Nephron progenitor cell (in vitro differentiated cells): ENCODE measurements around the gene PADI2.

ENCODE experiments used
- DNase-seq: peaks from one replicate; pipeline ENCODE4 v3.0.0; 2021
- H3K27ac Mint-ChIP-seq: 2 replicates; pipeline ENCODE4 v1.8.0; 2021; ENCODE audit warnings: mild to moderate bottlenecking, moderate library complexity, mixed read lengths
- H3K27me3 Mint-ChIP-seq: 2 replicates; pipeline ENCODE4 v1.8.0; 2021; ENCODE audit warnings: mild to moderate bottlenecking, low read depth, mixed read lengths; ENCODE audit not compliant: poor library complexity
- H3K36me3 Mint-ChIP-seq: 2 replicates; pipeline ENCODE4 v1.8.0; 2021; ENCODE audit warnings: low read depth, mixed read lengths
- H3K4me1 Mint-ChIP-seq: 2 replicates; pipeline ENCODE4 v1.8.0; 2021; ENCODE audit warnings: mixed read lengths
- H3K4me3 Mint-ChIP-seq: 2 replicates; pipeline ENCODE4 v1.8.0; 2021; ENCODE audit warnings: mild to moderate bottlenecking, moderate library complexity, mixed read lengths
- H3K9me3 Mint-ChIP-seq: 2 replicates; pipeline ENCODE4 v1.8.0; 2021; ENCODE audit warnings: mild to moderate bottlenecking, moderate library complexity, mixed read lengths
- CTCF ChIP-seq: fragments of 200-600 bp; sonication (generic); IDR thresholded peaks from 2 replicates; pipeline ENCODE4 v1.5.0; 2021; ENCODE audit warnings: antibody characterized with exemption

The PADI2 gene

DNA sequence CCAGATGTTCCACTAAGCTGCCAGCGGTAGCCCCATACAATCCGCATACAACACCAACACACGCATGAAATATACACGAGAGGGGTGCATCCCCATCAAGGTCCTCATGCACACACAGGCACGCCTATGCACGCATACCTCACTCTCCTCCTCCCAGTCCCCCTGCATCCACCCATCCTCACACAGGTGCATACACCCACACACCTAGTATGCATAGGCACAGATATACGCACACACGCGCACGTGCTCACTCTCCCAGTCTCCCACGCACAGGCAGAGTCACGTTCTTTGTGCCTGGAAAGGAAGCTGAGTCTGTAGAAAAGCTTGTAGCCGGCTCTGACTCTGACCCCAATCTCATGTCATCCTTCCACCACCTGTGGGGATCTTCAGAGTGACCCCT is 16.9 kb upstream of the PADI2 start:
- peaks cover 12% of the 10 kb centered on the region for H3K4me1 Mint-ChIP-seq
- H3K27me3 Mint-ChIP-seq = peaks cover 26% of the 10 kb centered on the region
- no peaks in the 10 kb centered on the region for H3K36me3 Mint-ChIP-seq
- H3K9me3 Mint-ChIP-seq = peaks cover 4% of the 10 kb centered on the region
- H3K4me3 Mint-ChIP-seq = no peak overlapping the region
- TF ChIP-seq CTCF = no peak
- H3K27ac Mint-ChIP-seq = no peak overlapping the region
- DNase-seq = no peak

DNA sequence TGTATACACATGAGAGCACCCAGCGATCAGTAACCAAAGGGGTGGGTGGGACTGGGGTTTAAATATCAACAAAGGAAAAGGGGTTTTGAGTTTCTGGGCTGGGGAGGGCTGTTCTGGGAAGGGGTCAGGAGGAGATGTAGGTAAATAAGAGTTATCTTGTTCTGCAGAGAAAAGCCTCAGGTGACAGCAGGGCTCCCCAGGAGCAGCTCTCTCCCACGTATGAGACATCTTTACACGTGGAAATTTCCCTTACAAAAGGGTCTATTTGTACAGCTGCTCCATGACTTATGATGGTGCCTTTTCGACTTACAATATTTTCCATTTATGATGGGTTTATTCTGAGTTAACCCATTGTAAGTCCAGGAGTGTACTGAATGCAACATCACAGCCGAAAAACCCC is 16.3 kb upstream of the PADI2 start:
- no peak for TF ChIP-seq CTCF
- H3K9me3 Mint-ChIP-seq = peaks cover 4% of the 10 kb centered on the region
- no peak overlapping the region for H3K4me3 Mint-ChIP-seq
- peaks cover 12% of the 10 kb centered on the region for H3K4me1 Mint-ChIP-seq
- no peaks in the 10 kb centered on the region for H3K36me3 Mint-ChIP-seq
- no peak for DNase-seq
- H3K27me3 Mint-ChIP-seq = peaks cover 29% of the 10 kb centered on the region
- no peak overlapping the region for H3K27ac Mint-ChIP-seq

DNA sequence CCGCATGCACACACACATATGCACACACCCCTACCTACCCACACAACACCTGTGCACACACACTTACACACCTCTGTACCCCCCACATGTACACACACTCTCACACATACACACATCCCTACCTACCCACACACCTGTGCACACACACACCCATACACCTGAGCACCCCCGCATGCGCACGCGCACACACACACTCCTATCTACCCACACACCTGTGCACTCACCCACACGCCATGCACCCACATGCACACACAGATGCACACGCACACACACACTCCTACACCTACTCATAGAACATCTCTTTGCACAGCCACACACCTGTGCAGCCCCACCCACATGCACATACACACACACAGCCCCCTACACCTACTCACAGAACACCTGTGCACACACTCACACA is 15.5 kb upstream of the PADI2 start:
- Mint-ChIP-seq H3K4me3 (no peak overlapping the region), H3K9me3 (peaks cover 4% of the 10 kb centered on the region), H3K27me3 (peaks cover 29% of the 10 kb centered on the region), H3K36me3 (no peaks in the 10 kb centered on the region), H3K27ac (no peak overlapping the region), H3K4me1 (peaks cover 12% of the 10 kb centered on the region)
- TF ChIP-seq CTCF = no peak
- no peak for DNase-seq

DNA sequence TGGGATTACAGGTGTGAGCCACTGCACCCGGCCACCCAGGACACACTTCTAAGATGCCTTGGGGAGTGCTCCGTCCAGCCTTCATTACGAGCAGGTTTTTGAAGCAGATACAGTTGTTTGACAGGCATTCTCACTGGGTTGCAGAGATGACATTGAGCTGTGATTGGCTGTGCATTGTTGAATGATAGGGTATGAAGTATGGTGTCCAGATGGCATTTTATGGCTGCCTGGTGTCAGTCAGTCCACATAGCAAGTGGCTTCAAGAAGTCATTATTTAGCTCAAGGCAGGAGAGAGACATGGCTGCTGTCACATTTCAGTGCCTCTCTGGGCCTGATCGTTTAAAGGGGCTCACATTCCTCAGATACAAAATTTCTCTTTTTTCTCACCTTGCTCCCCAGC is 14.8 kb upstream of the PADI2 start:
- Mint-ChIP-seq H3K4me3 (no peak overlapping the region), H3K9me3 (peaks cover 4% of the 10 kb centered on the region)

GRCh38 chr1:17130138-17130635 is 10.9 kb upstream of the PADI2 start:
- Mint-ChIP-seq H3K4me3 (no peak overlapping the region), H3K27me3 (peaks cover 22% of the 10 kb centered on the region), H3K9me3 (no peaks in the 10 kb centered on the region), H3K27ac (no peak overlapping the region), H3K4me1 (peaks cover 17% of the 10 kb centered on the region), H3K36me3 (no peaks in the 10 kb centered on the region)
- DNase-seq = no peak
- no peak for TF ChIP-seq CTCF

More for the DNA sequence above, 14.8 kb upstream of the PADI2 start:
- H3K27me3 Mint-ChIP-seq = peaks cover 33% of the 10 kb centered on the region
- H3K4me1 Mint-ChIP-seq = peaks cover 12% of the 10 kb centered on the region
- no peak for TF ChIP-seq CTCF
- no peaks in the 10 kb centered on the region for H3K36me3 Mint-ChIP-seq
- DNase-seq = no peak
- H3K27ac Mint-ChIP-seq = no peak overlapping the region

DNA sequence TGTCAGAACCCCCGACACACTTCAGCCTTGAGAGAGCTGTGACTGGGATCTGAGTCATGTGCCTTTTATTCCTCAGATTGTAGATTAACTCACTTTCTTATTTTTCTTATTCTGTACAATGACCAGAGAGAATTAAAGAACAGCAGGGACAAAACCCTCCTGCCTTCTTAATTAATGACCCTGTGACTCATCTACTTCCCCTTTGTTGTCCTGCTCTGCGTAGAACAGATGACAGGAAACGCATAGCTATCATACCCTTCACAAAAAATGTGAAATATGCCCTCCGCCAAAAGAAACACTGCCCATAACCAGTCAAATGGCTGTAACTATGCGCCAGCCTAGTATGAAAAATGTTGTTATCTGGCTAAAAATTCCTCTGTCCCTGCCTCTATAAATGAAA is 9.1 kb upstream of the PADI2 start:
- Mint-ChIP-seq H3K4me1 (peaks cover 5% of the 10 kb centered on the region), H3K4me3 (no peak overlapping the region), H3K9me3 (no peaks in the 10 kb centered on the region), H3K36me3 (no peaks in the 10 kb centered on the region), H3K27ac (no peak overlapping the region), H3K27me3 (peaks cover 22% of the 10 kb centered on the region)
- no peak for DNase-seq
- TF ChIP-seq CTCF = no peak
